Karpas-422 (cell line): ENCODE results near the gene TMEM219. TPM values are rescaled to one million over a fixed set of nuclear protein-coding genes. Genes with fewer than 3 reads are reported as not detected.

Experiments used
- DNase-seq: peaks from one replicate; pipeline ENCODE4 v3.0.0-alpha.2; 2015
- H2AFZ ChIP-seq: fragments of 200-600 bp; sonication (generic); 2 replicates; pipeline ENCODE4 v1.6.1; 2014; ENCODE audit warnings: antibody characterized with exemption, low read length, mixed read lengths
- H3K27ac ChIP-seq: fragments of 200-600 bp; sonication (generic); 2 replicates; pipeline ENCODE4 v1.5.1; 2014; ENCODE audit warnings: mild to moderate bottlenecking, low read length, moderate library complexity
- H3K27me3 ChIP-seq: fragments of 200-600 bp; sonication (generic); 2 replicates; pipeline ENCODE4 v1.6.1; 2014; ENCODE audit warnings: low read length, mixed read lengths
- H3K36me3 ChIP-seq: fragments of 200-600 bp; sonication (generic); 2 replicates; pipeline ENCODE4 v1.6.1; 2014; ENCODE audit warnings: low read length, mixed read lengths; ENCODE audit not compliant: insufficient read depth
- H3K4me1 ChIP-seq: fragments of 200-600 bp; sonication (generic); 2 replicates; pipeline ENCODE4 v1.6.1; 2014; ENCODE audit warnings: mild to moderate bottlenecking, low read length, mixed read lengths
- H3K4me2 ChIP-seq: fragments of 200-600 bp; sonication (generic); 2 replicates; pipeline ENCODE4 v1.6.1; 2014; ENCODE audit warnings: low read length, low read depth, mild to moderate bottlenecking; ENCODE audit not compliant: poor library complexity, severe bottlenecking
- H3K4me3 ChIP-seq: fragments of 200-600 bp; sonication (generic); 2 replicates; pipeline ENCODE4 v1.5.1; 2014; ENCODE audit warnings: mild to moderate bottlenecking, antibody characterized with exemption, low read length, mixed read lengths
- H3K79me2 ChIP-seq: fragments of 200-600 bp; sonication (generic); 2 replicates; pipeline ENCODE4 v1.6.1; 2014; ENCODE audit warnings: mild to moderate bottlenecking, low read length, mixed read lengths
- H3K9ac ChIP-seq: fragments of 200-600 bp; sonication (generic); 2 replicates; pipeline ENCODE4 v1.6.0; 2014; ENCODE audit warnings: low read length
- H3K9me2 ChIP-seq: fragments of 200-600 bp; sonication (generic), shearing (Covaris generic); replicated peaks from 2 replicates; pipeline ENCODE4 v1.6.0; 2014; ENCODE audit warnings: mild to moderate bottlenecking, low read length, moderate library complexity; ENCODE audit not compliant: insufficient read depth
- H3K9me3 ChIP-seq: fragments of 300-700, 200-600 bp; sonication (generic); 2 replicates; pipeline ENCODE4 v1.6.1; 2014; ENCODE audit warnings: low read length, mixed read lengths
- H4K20me1 ChIP-seq: fragments of 200-600 bp; sonication (generic); 2 replicates; pipeline ENCODE4 v1.6.1; 2014; ENCODE audit warnings: mild to moderate bottlenecking, antibody characterized with exemption, low read length, low read depth; ENCODE audit not compliant: insufficient read depth
- total RNA-seq: library from RNA; depleted of rRNA; stranded (reverse); fragments of >200 nt; shearing (Covaris generic); gene quantifications from 2 replicates; pipeline ENCODE4 v1.2.3, GENCODE V29; 2014; ENCODE audit warnings: low replicate concordance

The TMEM219 gene
- total RNA-seq, 1 experiment from 2014 or later = 120 TPM

DNA sequence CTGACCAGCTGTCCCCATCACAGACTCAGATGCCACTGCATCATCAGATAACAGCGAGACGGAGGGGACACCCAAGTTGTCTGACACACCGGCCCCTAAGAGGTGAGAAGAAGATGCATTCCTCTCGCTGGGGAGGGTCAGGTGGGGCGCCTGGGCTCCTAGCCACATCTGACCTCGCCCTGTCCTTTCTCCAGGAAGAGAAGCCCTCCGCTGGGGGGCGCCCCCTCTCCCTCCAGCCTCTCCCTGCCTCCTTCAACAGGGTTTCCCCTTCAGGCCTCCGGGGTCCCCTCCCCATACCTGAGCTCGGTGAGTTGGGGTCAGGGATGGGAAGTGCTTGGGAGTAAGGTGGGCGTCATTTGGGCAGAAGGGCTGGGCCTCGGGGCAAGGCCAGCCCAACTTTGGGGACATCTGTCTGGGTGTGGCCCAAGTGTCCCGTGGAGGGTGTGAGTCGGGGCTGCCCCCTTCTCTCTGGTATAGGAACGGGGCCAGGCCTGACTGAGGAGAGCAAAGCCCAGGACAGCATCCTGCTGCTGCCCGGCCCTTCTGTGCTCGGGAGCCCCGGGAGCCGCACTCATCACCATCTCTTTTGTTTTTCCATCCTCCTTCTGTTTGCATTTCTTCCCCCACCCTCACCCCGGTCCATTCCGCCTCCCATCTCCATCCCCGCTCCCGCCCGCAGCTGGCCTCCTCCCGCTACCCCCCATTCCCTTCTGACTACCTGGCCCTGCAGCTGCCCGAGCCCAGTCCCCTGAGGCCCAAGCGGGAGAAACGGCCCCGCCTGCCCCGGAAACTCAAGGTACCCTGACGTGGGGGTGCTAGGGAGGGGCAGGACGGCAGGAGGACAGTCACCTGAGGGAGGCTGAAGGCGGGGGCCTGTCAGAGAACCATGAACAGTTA lies 39.1 kb downstream of the TMEM219 start:
- Histone ChIP-seq H3K79me2 (peaks cover 13% of the 10 kb centered on the region), H3K27ac (no peak overlapping the region), H3K9me2 (no peaks in the 10 kb centered on the region), H3K4me3 (no peak overlapping the region), H3K27me3 (no peaks in the 10 kb centered on the region), H3K4me1 (peaks cover 26% of the 10 kb centered on the region), H3K36me3 (peaks cover 7% of the 10 kb centered on the region; the same call in 1 of the 2 replicates), H3K4me2 (no peak overlapping the region), H3K9ac (no peak overlapping the region), H3K9me3 (no peaks in the 10 kb centered on the region), H2AFZ (no peak overlapping the region), H4K20me1 (0 out of 2 replicates have a peak, but pooled peaks cover 9% of the 10 kb centered on the region)
- no peak for DNase-seq

DNA sequence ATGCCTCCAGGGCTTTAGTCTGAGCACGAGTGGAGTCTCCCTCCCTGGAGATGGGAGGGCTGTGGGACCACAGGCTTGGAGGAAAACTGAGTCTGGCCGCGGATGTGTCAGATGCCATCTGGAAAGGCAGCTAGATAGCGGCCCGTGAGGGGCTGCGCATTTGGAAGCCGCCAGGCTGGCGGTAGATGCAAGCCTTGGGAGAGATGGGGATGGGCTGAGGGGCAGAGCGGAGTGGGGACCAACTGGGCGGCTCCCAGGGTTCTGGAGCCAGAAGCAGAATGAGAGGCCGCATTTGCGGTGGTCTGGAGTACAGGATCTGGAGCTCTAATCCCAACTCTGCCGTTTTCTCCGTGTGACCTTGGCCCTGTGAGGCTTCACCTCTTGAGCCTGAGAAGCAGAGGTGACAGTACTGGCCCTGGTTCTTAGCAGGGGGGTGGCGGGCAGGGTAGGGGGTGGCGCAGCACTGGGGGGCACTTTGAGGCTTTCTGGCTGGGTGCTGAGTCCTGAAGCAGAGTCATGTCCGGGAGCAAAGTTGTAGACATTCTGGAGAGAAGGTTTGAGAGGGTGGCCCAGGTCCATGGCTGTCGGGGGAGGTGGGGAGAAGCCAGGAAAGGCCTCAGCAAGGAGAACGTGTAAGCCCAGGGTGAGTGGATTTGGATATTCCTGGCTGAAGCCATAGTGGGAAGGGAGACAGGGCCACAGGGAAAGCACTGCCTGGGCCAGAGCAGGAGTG lies 40.9 kb downstream of the TMEM219 start:
- Histone ChIP-seq H3K9me3 (no peaks in the 10 kb centered on the region), H3K27me3 (no peaks in the 10 kb centered on the region), H4K20me1 (0 out of 2 replicates have a peak, but pooled peaks cover 10% of the 10 kb centered on the region), H2AFZ (no peak overlapping the region), H3K36me3 (peaks cover 4% of the 10 kb centered on the region; the same call in 1 of the 2 replicates), H3K79me2 (no peaks in the 10 kb centered on the region), H3K4me3 (no peak overlapping the region), H3K27ac (no peak overlapping the region), H3K9me2 (no peaks in the 10 kb centered on the region), H3K9ac (no peak overlapping the region), H3K4me2 (no peak overlapping the region), H3K4me1 (peaks cover 19% of the 10 kb centered on the region)
- no peak for DNase-seq

DNA sequence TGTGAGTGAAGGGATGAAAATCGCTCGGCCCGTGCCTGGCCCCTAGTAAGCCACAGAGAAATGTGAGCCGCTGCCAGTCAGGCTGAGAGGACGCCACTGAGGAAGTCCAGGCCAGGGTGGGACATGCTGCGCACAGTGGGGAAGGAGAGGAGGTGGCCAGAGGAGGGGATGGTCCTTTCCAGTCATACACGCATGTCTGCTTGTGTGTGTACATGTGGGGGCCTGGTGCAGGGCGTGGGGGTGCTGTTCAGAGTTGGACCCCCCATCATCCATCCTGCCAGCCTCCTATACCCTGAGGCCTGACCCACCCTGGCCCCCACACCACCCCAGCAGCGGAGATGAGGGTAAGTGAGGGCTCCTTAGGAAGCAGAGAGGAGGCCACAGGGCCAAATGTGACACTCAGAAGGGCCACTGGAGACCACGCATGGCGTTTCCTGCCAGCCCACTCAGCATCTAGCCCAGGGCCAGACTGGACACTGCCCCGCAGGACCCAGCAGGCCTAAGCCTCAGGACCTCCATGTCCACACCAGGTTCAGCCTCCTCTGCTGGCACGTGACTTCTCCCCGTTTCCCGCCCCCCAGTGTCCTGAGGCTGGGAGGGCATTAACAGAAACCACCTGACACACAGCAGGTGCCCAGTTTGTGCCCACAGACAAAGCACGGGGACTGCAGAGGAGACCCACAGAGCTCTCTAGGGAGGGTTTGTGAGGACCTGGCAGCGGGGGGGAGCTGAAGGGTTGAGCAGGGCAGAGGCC lies 42.0 kb downstream of the TMEM219 start:
- Histone ChIP-seq H3K9ac (no peak overlapping the region), H4K20me1 (0 out of 2 replicates have a peak, but pooled peaks cover 10% of the 10 kb centered on the region), H3K27ac (no peak overlapping the region), H3K27me3 (no peaks in the 10 kb centered on the region), H3K79me2 (no peaks in the 10 kb centered on the region), H3K4me1 (peaks cover 19% of the 10 kb centered on the region), H2AFZ (no peak overlapping the region), H3K4me3 (no peak overlapping the region), H3K36me3 (no peaks in the 10 kb centered on the region), H3K4me2 (no peak overlapping the region), H3K9me3 (no peaks in the 10 kb centered on the region), H3K9me2 (no peaks in the 10 kb centered on the region)
- DNase-seq = no peak

DNA sequence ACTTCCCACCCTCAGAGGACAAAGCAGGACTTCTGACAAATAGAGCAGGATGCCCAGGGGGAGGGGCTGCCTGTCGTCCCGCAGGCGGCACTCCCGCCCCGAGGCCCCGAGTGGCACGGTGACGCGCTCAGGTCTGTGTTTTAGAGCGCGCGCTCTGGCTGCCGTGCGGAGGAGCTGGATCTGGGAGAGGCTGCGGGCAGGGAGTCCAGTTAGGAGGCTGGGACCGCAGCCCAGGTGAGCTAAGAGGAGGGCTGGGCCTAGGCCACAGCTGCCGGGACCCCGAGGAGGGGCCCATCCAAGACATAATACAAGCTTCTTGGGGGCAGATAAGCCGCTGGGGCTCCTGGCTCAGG lies 42.5 kb downstream of the TMEM219 start:
- DNase-seq = no peak
- no peaks in the 10 kb centered on the region for H3K9me2 ChIP-seq

DNA sequence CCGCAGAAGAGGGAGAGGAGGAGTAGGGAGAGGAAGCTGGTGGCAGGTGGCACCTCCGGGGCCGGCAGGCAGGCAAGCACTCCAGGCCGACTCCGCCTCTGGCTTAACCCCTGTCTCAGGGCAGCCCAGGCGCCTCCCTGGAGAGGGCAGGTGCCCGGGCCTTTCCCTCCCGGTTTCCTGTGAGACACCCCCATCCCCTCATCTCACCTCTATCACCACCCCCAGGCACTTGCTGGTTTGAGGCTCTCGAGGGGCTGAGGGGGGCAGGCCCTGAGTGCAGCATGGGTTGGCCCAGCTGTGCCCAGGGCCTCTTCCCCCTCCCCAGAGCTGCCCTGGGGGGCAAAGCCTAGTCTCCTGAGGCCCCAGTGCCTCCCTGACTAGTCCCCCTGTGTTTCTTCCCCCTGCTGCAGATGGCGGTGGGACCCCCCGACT lies 42.9 kb downstream of the TMEM219 start:
- Histone ChIP-seq H3K4me3 (no peak overlapping the region), H3K27me3 (no peaks in the 10 kb centered on the region), H3K4me2 (no peak overlapping the region), H2AFZ (no peak overlapping the region), H3K4me1 (peaks cover 19% of the 10 kb centered on the region), H3K9me3 (no peaks in the 10 kb centered on the region), H4K20me1 (0 out of 2 replicates have a peak, but pooled peaks cover 10% of the 10 kb centered on the region), H3K27ac (no peak overlapping the region), H3K9me2 (no peaks in the 10 kb centered on the region), H3K9ac (no peak overlapping the region), H3K79me2 (no peaks in the 10 kb centered on the region), H3K36me3 (no peaks in the 10 kb centered on the region)
- peak; percentile 62 for DNase-seq

More for the DNA sequence above, 42.5 kb downstream of the TMEM219 start:
- Histone ChIP-seq H3K9me3 (no peaks in the 10 kb centered on the region), H4K20me1 (0 out of 2 replicates have a peak, but pooled peaks cover 10% of the 10 kb centered on the region), H3K9ac (no peak overlapping the region), H3K4me3 (no peak overlapping the region), H2AFZ (no peak overlapping the region), H3K27me3 (no peaks in the 10 kb centered on the region), H3K79me2 (no peaks in the 10 kb centered on the region), H3K27ac (no peak overlapping the region), H3K36me3 (no peaks in the 10 kb centered on the region), H3K4me2 (no peak overlapping the region), H3K4me1 (peaks cover 19% of the 10 kb centered on the region)

DNA sequence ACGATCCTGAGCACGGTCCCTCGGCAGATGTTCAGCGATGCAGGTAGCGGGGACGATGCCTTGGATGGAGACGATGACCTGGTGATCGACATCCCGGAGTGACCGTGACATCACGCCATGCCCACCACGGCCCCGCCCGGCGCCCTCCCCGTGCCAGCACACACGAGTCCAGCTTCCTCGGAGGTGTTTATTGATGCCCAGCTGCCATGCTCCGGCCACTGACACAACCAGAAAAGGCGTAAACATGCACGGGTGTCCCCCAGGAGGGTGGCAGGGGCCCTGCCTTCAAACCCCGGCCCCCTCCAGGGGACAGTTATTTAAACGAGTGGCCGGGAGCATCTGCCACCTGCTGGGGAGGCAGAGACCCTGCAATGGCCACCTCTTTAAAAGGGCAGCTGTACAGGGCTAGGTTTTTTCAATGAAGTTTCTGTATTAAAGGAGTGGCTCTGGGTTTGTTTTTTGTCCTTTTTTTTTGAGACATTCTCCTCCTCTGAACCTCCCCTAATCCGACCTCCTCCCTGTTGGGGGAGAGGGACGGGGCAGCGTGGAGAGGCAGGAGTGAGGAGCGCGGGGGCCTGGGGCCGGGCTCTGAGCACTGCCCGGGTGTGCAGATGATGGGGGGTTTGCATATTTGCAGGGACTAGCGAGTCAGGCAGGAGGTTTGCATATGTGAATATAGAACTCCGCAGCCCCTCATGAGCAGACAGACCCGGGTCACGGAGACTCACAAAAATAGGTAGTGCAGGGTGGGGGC lies 43.6 kb downstream of the TMEM219 start:
- Histone ChIP-seq H3K36me3 (no peaks in the 10 kb centered on the region), H3K27me3 (no peaks in the 10 kb centered on the region), H4K20me1 (0 out of 2 replicates have a peak, but pooled peaks cover 10% of the 10 kb centered on the region), H3K9ac (no peak overlapping the region), H3K4me1 (peaks cover 22% of the 10 kb centered on the region), H3K27ac (no peak overlapping the region), H3K9me2 (no peaks in the 10 kb centered on the region), H3K4me2 (no peak overlapping the region), H3K79me2 (no peaks in the 10 kb centered on the region), H2AFZ (no peak overlapping the region), H3K9me3 (no peaks in the 10 kb centered on the region), H3K4me3 (no peak overlapping the region)
- DNase-seq = peak; percentile 77

DNA sequence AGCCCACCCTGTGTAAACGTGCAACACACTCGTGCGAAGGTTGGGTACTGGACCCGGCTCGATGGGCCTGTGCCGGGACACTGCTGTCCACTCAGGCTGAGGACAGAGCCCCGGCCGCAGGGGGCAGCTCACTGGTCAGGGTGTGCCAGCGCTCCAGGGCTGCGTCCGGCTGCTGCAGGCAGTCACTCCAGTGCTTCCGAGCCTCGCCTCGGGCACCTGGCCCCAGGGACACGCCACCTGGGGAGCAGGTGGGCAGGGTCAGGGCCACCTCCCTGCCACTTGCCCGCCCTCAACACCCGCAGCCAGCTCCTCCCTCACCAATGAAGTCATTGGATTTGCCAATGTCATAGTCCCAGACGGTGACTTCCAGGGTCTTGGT lies 44.2 kb downstream of the TMEM219 start:
- H3K4me1 ChIP-seq = peaks cover 25% of the 10 kb centered on the region
- no peaks in the 10 kb centered on the region for H3K79me2 ChIP-seq
- H3K9ac ChIP-seq = no peak overlapping the region
- no peak for DNase-seq
- 0 out of 2 replicates have a peak, but pooled peaks cover 10% of the 10 kb centered on the region for H4K20me1 ChIP-seq
- H3K9me3 ChIP-seq = no peaks in the 10 kb centered on the region
- no peak overlapping the region for H3K4me2 ChIP-seq
- H2AFZ ChIP-seq = no peak overlapping the region
- no peak overlapping the region for H3K4me3 ChIP-seq
- H3K9me2 ChIP-seq = no peaks in the 10 kb centered on the region
- H3K36me3 ChIP-seq = no peaks in the 10 kb centered on the region
- no peak overlapping the region for H3K27ac ChIP-seq
- no peaks in the 10 kb centered on the region for H3K27me3 ChIP-seq
